K562 (cell line): ENCODE data around the gene UBE2U. TPM values are rescaled to one million over a fixed set of nuclear protein-coding genes. Genes with fewer than 3 reads are reported as not detected.

ENCODE experiments used
- ATAC-seq: fragments of 200-7000 bp; cut with Tn5 transposase; 3 replicates; pipeline ENCODE4 v1.9.1; 2020; ENCODE audit warnings: moderate library complexity
- BruUV-seq: library from RNA; stranded (reverse); fragments of 400-500 nt; replicated peaks from 2 replicates; lab custom pipeline; 2021; lab: Mats Ljungman, UMichigan
- CTCF ChIA-PET: fragments of 300-600 bp; formaldehyde crosslinking; extraction: SDS; loops from one replicate; lab custom pipeline; 2021; ENCODE audit warnings: low intra/inter-chr PET ratio; lab: Yijun Ruan, JAX
- POLR2A ChIA-PET: fragments of 300-600, 350-650 bp; sonication (Branson Sonifier 250); formaldehyde crosslinking; extraction: SDS; loops from one replicate; lab custom pipeline; 2021; ENCODE audit warnings: antibody characterized with exemption, inconsistent platforms; lab: Yijun Ruan, JAX
- DNase-seq, 4 experiments: peaks; one replicate each; pipeline versions ENCODE4 v3.0.0 to v3.0.0-alpha.2; 2011 to 2018; ENCODE audit warnings: low spot score in 3 of 4, mixed read lengths in 3 of 4; ENCODE audit errors: extremely low read depth in 1 of 4
- FAIRE-seq: peaks from 2 replicates; lab custom pipeline; 2011; peaks lifted over from hg19 to GRCh38; lab: Jason Lieb, UNC
- H2AFZ ChIP-seq: 2 replicates; pipeline ENCODE4 v1.6.0; 2011; ENCODE audit warnings: low read depth, low read length, control low read depth, inconsistent platforms
- H3K27ac ChIP-seq: fragments of 200-600 bp; 3 replicates; pipeline ENCODE4 v1.8.0; 2011; ENCODE audit warnings: low read depth, mild to moderate bottlenecking, control low read depth, inconsistent platforms, low read length, moderate library complexity, mixed read lengths; ENCODE audit errors: extremely low read depth
- H3K27me3 ChIP-seq, 2 experiments: fragments of 300-600 bp in 1 of 2; 2 replicates in 1 of 2; 3 replicates in 1 of 2; pipeline versions ENCODE4 v1.6.0 to v1.8.0; 2011; ENCODE audit warnings: inconsistent platforms in 2 of 2, low read length in 2 of 2, mild to moderate bottlenecking in 1 of 2, mixed read lengths in 1 of 2, moderate library complexity in 1 of 2; ENCODE audit not compliant: control insufficient read depth in 2 of 2, insufficient read depth in 2 of 2
- H3K36me3 ChIP-seq: fragments of 300-600 bp; 3 replicates; pipeline ENCODE4 v1.8.0; 2011; ENCODE audit warnings: mild to moderate bottlenecking, low read length, inconsistent platforms; ENCODE audit not compliant: control insufficient read depth, insufficient read depth
- H3K4me1 ChIP-seq, 2 experiments: fragments of 200-600 bp in 1 of 2; replicated peaks in 1 of 2; 2 replicates in 1 of 2; 3 replicates in 1 of 2; pipeline versions ENCODE4 v1.5.1 to v1.8.0; 2011; ENCODE audit warnings: inconsistent platforms in 2 of 2, low read length in 2 of 2, mild to moderate bottlenecking in 1 of 2, mixed read lengths in 1 of 2, moderate library complexity in 1 of 2; ENCODE audit not compliant: control insufficient read depth in 2 of 2, insufficient read depth in 2 of 2
- H3K4me2 ChIP-seq: 2 replicates; pipeline ENCODE4 v1.6.1; 2011; ENCODE audit warnings: low read length, control low read depth, inconsistent platforms, mixed read lengths; ENCODE audit not compliant: insufficient read depth
- H3K4me3 ChIP-seq: fragments of 200-600 bp; sonication (generic), shearing (Covaris generic); 2 replicates; pipeline ENCODE4 v1.5.1; 2016; ENCODE audit warnings: control low read depth, inconsistent platforms
- H3K79me2 ChIP-seq: fragments of 200-600 bp; 3 replicates; pipeline ENCODE4 v1.8.0; 2011; ENCODE audit warnings: low read length, inconsistent platforms; ENCODE audit not compliant: control insufficient read depth, insufficient read depth
- H3K9ac ChIP-seq, 2 experiments: 2 replicates each; pipeline versions ENCODE4 v1.6.0 to v1.6.1; 2011; ENCODE audit warnings: low read depth in 2 of 2, low read length in 2 of 2, control low read depth in 1 of 2, inconsistent platforms in 1 of 2, mild to moderate bottlenecking in 1 of 2, mixed read lengths in 1 of 2; ENCODE audit not compliant: insufficient read depth in 1 of 2
- H3K9me1 ChIP-seq: one replicate; pipeline ENCODE4 v1.6.0; 2011; ENCODE audit warnings: inconsistent platforms, mild to moderate bottlenecking, low read length, moderate library complexity; ENCODE audit not compliant: control insufficient read depth, insufficient read depth
- H3K9me3 ChIP-seq: replicated peaks from 2 replicates; pipeline ENCODE4 v1.5.1; 2011; ENCODE audit warnings: low read depth, low read length, inconsistent platforms; ENCODE audit not compliant: control insufficient read depth, insufficient read depth
- H4K20me1 ChIP-seq: replicated peaks from 2 replicates; pipeline ENCODE4 v1.6.1; 2011; ENCODE audit warnings: low read length, inconsistent platforms, mixed read lengths; ENCODE audit not compliant: control insufficient read depth, insufficient read depth
- CBX2 ChIP-seq: fragments of 200-600 bp; sonication (generic); IDR thresholded peaks from one replicate; pipeline ENCODE4 v1.6.1; 2012; ENCODE audit warnings: mild to moderate bottlenecking, low read length, inconsistent platforms; ENCODE audit not compliant: insufficient read depth, poor library complexity, severe bottlenecking
- ETV5 ChIP-seq: sonication (generic); formaldehyde crosslinking; IDR thresholded peaks from 2 replicates; pipeline ENCODE4 v1.4.0; 2020; ENCODE audit warnings: low read depth, mild to moderate bottlenecking, missing genetic modification reagents
- GATAD2B ChIP-seq: fragments of 450-650 bp; IDR thresholded peaks from 2 replicates; pipeline ENCODE4 v1.6.1; 2017; ENCODE audit warnings: mild to moderate bottlenecking, borderline replicate concordance
- MEIS2 ChIP-seq: fragments of 450-650 bp; IDR thresholded peaks from 2 replicates; pipeline ENCODE4 v1.6.1; 2014; ENCODE audit warnings: mild to moderate bottlenecking; ENCODE audit not compliant: partially characterized antibody
- STAT5A ChIP-seq: IDR thresholded peaks from 2 replicates; pipeline ENCODE4 v1.6.1; 2012; ENCODE audit warnings: low read length, inconsistent platforms, borderline replicate concordance
- THAP12 ChIP-seq: fragments of 250-450 bp; sonication (Bioruptor Pico); IDR thresholded peaks from 2 replicates; pipeline ENCODE4 v1.9.0; 2021; ENCODE audit warnings: mild to moderate bottlenecking, inconsistent platforms
- ZBTB11 ChIP-seq, 3 experiments: fragments of 200-800 bp in 1 of 3; fragments of 250-450 bp in 1 of 3; fragments of 450-650 bp in 1 of 3; sonication (Bioruptor Pico) in 1 of 3; sonication (Bioruptor generic) in 1 of 3; formaldehyde crosslinking in 1 of 3; IDR thresholded peaks; 2 replicates each; pipeline versions ENCODE4 v1.6.1 to v1.8.0; 2016 to 2022; ENCODE audit warnings: mild to moderate bottlenecking in 2 of 3, missing genetic modification characterization in 2 of 3, missing compliant biosample characterization in 1 of 3, moderate library complexity in 1 of 3
- ZNF695 ChIP-seq: fragments of 450-650 bp; formaldehyde crosslinking; IDR thresholded peaks from 2 replicates; pipeline ENCODE4 v1.4.0; 2020; ENCODE audit warnings: mild to moderate bottlenecking, moderate library complexity
- WGBS: fragments of 100-300 bp; shearing (Covaris generic); methylation state at CpG from one replicate; pipeline ENCODE4 v1.1.6; 2016; ENCODE audit warnings: low coverage, mixed read lengths; ENCODE audit not compliant: insufficient coverage; ENCODE audit errors: missing lambda C conversion rate; 5-methylcytosine and 5-hydroxymethylcytosine counted together
- in situ Hi-C: fragments of 300-500 bp; cut with MboI; formaldehyde crosslinking; loops from 4 replicates; pipeline ENCODE4 v1.15.0; 2018; ENCODE audit warnings: inconsistent platforms, mixed read lengths
- intact Hi-C: fragments of 100-400 bp; cut with micrococcal nuclease; formaldehyde crosslinking; loops from 2 replicates; pipeline ENCODE4 v1.14.2; 2022
- polyA plus RNA-seq, 8 experiments: library from polyadenylated mRNA; depleted of rRNA in 4 of 8; stranded (reverse) in 5 of 8; unstranded in 3 of 8; fragments of >200 nt; fragmentation: Nextera tagmentation in 2 of 8; fragmentation: Illumina TruSeq in 1 of 8; extraction: Ambion mirVana in 2 of 8; extraction: Trizol in 1 of 8; gene quantifications; 2 replicates each; pipeline versions ENCODE4 v1.2.1 to v1.2.3, GENCODE V29; 2011 to 2014; ENCODE audit warnings: inconsistent platforms in 1 of 8, missing spikeins in 1 of 8
- total RNA-seq, 7 experiments: library from RNA; depleted of rRNA in 6 of 7; stranded (reverse); fragments of >200 nt in 6 of 7; fragmentation: Illumina TruSeq in 2 of 7; extraction: Trizol in 2 of 7; gene quantifications; 2 replicates each; pipeline versions ENCODE4 v1.2.1 to v1.2.3, GENCODE V29; 2011 to 2021; ENCODE audit warnings: low replicate concordance in 1 of 7

Gene UBE2U
- total and polyA plus RNA-seq, 9 of the 15 experiments (the other 6 are each of a cell fraction or from before 2014, with no cell fraction given): not detected

- TF ChIP-seq CBX2 (no peak), ETV5 (CRISPR knock-in tag) (no peak)
Measured at GRCh38 chr1:64163970-64164369, 39.5 kb upstream of the UBE2U start (continued).

- H3K4me3 ChIP-seq: no peak overlapping the region
- no peaks in the 10 kb centered on the region for H3K36me3 ChIP-seq
- POLR2A ChIA-PET: no interaction called here
- no peak for ATAC-seq
- no peaks in the 10 kb centered on the region; a peak in 1 of 5 replicates for H3K27me3 ChIP-seq
- WGBS: 3% methylated on average over 3 of the region's 3 CpGs
- TF ChIP-seq ZNF695 (CRISPR knock-in tag): no peak
- H3K9ac ChIP-seq: no peak overlapping the region
- BruUV-seq: no TSS peak
- FAIRE-seq: no peak
- no peaks in the 10 kb centered on the region for H4K20me1 ChIP-seq
- in situ Hi-C loops (no loop called here), intact Hi-C loops (no loop called here)
- no peak overlapping the region for H2AFZ ChIP-seq
- no peak overlapping the region for H3K4me2 ChIP-seq
- no peak for DNase-seq
- CTCF ChIA-PET: no interaction called here
- H3K9me3 ChIP-seq: no peaks in the 10 kb centered on the region
- no peaks in the 10 kb centered on the region for H3K9me1 ChIP-seq
- no peaks in the 10 kb centered on the region for H3K4me1 ChIP-seq
- H3K79me2 ChIP-seq: no peaks in the 10 kb centered on the region
- H3K27ac ChIP-seq: no peak overlapping the region
Measured at GRCh38 chr1:64166629-64167028, 36.8 kb upstream of the UBE2U start.

GRCh38 chr1:64167176-64167575 lies 36.2 kb upstream of the UBE2U start:
- DNase-seq (no peak), FAIRE-seq (no peak), ATAC-seq (no peak)
- intact Hi-C loops: no loop called here
- in situ Hi-C loops: no loop called here
- no peaks in the 10 kb centered on the region for H3K9me3 ChIP-seq
- H4K20me1 ChIP-seq: no peaks in the 10 kb centered on the region
- no TSS peak for BruUV-seq
- no peak overlapping the region for H3K4me3 ChIP-seq
- no peak overlapping the region for H3K4me2 ChIP-seq
- CTCF ChIA-PET: no interaction called here
- H3K27ac ChIP-seq: no peak overlapping the region
- POLR2A ChIA-PET: interaction anchor here (0.7 kb wide), 1 partner anchor 260 kb away, joined by 3 read pairs; no protein-coding TSS in a partner anchor
- no peaks in the 10 kb centered on the region for H3K36me3 ChIP-seq
- 0% methylated on average over 2 of the region's 2 CpGs for WGBS
- H3K9ac ChIP-seq: no peak overlapping the region
- no peaks in the 10 kb centered on the region for H3K79me2 ChIP-seq
- H3K9me1 ChIP-seq: no peaks in the 10 kb centered on the region
- H2AFZ ChIP-seq: no peak overlapping the region
- H3K4me1 ChIP-seq: no peaks in the 10 kb centered on the region
- no peaks in the 10 kb centered on the region for H3K27me3 ChIP-seq
- no peak for TF ChIP-seq ZBTB11 (CRISPR knock-in tag; IDR thresholded peaks at IDR 0.05)
- TF ChIP-seq GATAD2B: no peak
- TF ChIP-seq THAP12 (CRISPR knock-in tag): no peak
- no peak for TF ChIP-seq STAT5A
- TF ChIP-seq MEIS2: no peak
